AML-193 (cell line): ENCODE data around the gene SAMHD1.

Experiments used
- DNase-seq, 2 experiments: peaks; one replicate each; lab custom pipeline; 2025; lab: John Stamatoyannopoulos, UW

SAMHD1 gene

GRCh38 chr20:36873498-36874189 is 77.9 kb downstream of the SAMHD1 start:
- no peak for DNase-seq

- DNase-seq, result no peak
Observed at GRCh38 chr20:36872852-36873251, 78.7 kb downstream of the SAMHD1 start.

GRCh38 chr20:36871640-36872570 is 79.6 kb downstream of the SAMHD1 start:
- no peak for DNase-seq

- no peak for DNase-seq
Observed at GRCh38 chr20:36866681-36867495, 84.6 kb downstream of the SAMHD1 start.

- no peak for DNase-seq
Observed at GRCh38 chr20:36866164-36866563, 85.3 kb downstream of the SAMHD1 start.

- no peak for DNase-seq
Observed at GRCh38 chr20:36865861-36866149, 85.7 kb downstream of the SAMHD1 start.

GRCh38 chr20:36865076-36865860 is 86.2 kb downstream of the SAMHD1 start:
- DNase-seq, result no peak

GRCh38 chr20:36862857-36863668 is 88.4 kb downstream of the SAMHD1 start:
- DNase-seq, result no peak

GRCh38 chr20:36861875-36862801 is 89.4 kb downstream of the SAMHD1 start:
- peak; percentile 53 to 57 for DNase-seq

- no peak for DNase-seq
Observed at GRCh38 chr20:36861625-36861874, 90.0 kb downstream of the SAMHD1 start.

GRCh38 chr20:36860811-36861624 is 90.5 kb downstream of the SAMHD1 start:
- DNase-seq, result no peak

- no peak for DNase-seq
Observed at GRCh38 chr20:36860339-36860738, 91.2 kb downstream of the SAMHD1 start.

GRCh38 chr20:36859700-36860330 is 91.7 kb downstream of the SAMHD1 start:
- DNase-seq, result no peak

- no peak for DNase-seq
Observed at GRCh38 chr20:36859282-36859555, 92.3 kb downstream of the SAMHD1 start.

- DNase-seq, result peak in 1 of 2 experiments; percentile 12
Observed at GRCh38 chr20:36856691-36857635, 94.5 kb downstream of the SAMHD1 start.

GRCh38 chr20:36856195-36856594 is 95.3 kb downstream of the SAMHD1 start:
- DNase-seq, result no peak

GRCh38 chr20:36855241-36855657 is 96.3 kb downstream of the SAMHD1 start:
- no peak for DNase-seq
